ENCODE data around the gene NME8. TPM values are rescaled to one million over a fixed set of nuclear protein-coding genes. Genes with fewer than 3 reads are reported as not detected.

The NME8 gene
- total and polyA plus RNA-seq, 2 of the 4 experiments (the other 2 are of a cell fraction), result not detected

DNA sequence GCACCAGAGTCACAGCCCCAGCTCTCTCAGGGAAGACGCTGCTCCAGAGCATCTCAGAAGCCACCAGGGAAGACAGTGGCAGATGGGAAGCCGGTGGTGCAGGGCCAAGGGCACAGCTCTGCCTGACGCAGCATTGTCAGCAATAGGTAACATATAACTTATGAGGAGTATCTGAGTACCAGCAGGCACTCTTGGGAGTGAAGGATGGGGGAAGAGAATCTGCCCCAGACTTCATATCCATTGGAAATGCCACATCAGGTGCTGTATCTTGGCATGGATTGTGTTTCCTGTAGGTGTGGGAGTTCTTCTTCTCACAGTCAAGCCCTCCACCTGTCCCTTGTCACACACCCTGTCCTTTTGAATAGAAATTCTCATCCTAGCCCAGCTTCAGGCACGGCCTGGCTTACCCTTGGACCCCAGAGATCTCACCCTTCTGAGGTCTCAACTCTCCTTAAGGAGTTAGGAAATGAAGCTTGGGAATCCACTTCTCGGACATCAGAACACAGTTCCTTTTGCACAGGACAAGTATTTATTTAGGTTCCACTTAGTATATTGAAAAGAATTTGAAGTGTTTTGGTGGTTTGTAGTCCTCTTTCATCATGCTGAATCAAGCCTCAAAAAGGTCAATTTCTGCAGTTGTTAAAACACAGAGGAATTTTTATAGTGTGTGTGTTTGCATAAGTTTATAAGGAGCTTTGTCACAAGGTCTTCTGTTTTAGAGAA, 82.0 kb downstream of the NME8 start:
- in situ Hi-C loops (cut with MboI; ENCODE audit: low sequenced_read_pairs), result no loop called here
- Histone ChIP-seq H3K4me3 (ENCODE audit: insufficient read depth, low read depth, low read length) (no peak overlapping the region), H3K27ac (ENCODE audit: insufficient read depth, low read length) (no peak overlapping the region), H2BK20ac (ENCODE audit: low read depth, low read length) (no peak overlapping the region), H2BK5ac (ENCODE audit: low read depth, low read length, poor library complexity, severe bottlenecking) (no peak overlapping the region), H2BK120ac (ENCODE audit: low read depth, low read length) (no peak overlapping the region), H3K9me3 (ENCODE audit: control insufficient read depth, insufficient read depth, low read length) (peaks cover 4% of the 10 kb centered on the region; the same call in 1 of the 2 replicates), H3K18ac (ENCODE audit: low read depth, low read length) (no peak overlapping the region), H3K27me3 (ENCODE audit: control insufficient read depth, insufficient read depth, low read length) (no peaks in the 10 kb centered on the region), H2AK9ac (replicated peaks; ENCODE audit: low read depth, low read length, poor library complexity) (no peak overlapping the region), H3K9me1 (ENCODE audit: insufficient read depth, low read length) (no peaks in the 10 kb centered on the region), H3K56ac (ENCODE audit: extremely low read depth, insufficient read depth, low read length) (no peak overlapping the region), H2AK5ac (ENCODE audit: low read depth, low read length) (no peak overlapping the region), H3K23ac (ENCODE audit: low read depth, low read length) (no peak overlapping the region), H3K4me2 (ENCODE audit: low read depth, low read length) (no peak overlapping the region), H3K4me1 (ENCODE audit: control insufficient read depth, insufficient read depth, low read length) (no peaks in the 10 kb centered on the region), H3K4ac (ENCODE audit: low read depth, low read length) (no peak overlapping the region), H3K9ac (ENCODE audit: low read depth, low read length) (no peak overlapping the region), H4K5ac (ENCODE audit: low read depth, low read length) (no peak overlapping the region), H3K14ac (replicated peaks; ENCODE audit: low read depth, low read length) (no peak overlapping the region), H4K8ac (ENCODE audit: low read depth in 2 of 2, low read length in 2 of 2) (no peak overlapping the region), H2AFZ (replicated peaks; ENCODE audit: low read length, poor library complexity) (no peak overlapping the region), H4K20me1 (ENCODE audit: insufficient read depth, low read length) (no peaks in the 10 kb centered on the region), H3K36me3 (ENCODE audit: control insufficient read depth, insufficient read depth, low read length) (no peaks in the 10 kb centered on the region), H3K79me1 (ENCODE audit: low read depth in 1 of 2, low read length in 2 of 2) (no peaks in the 10 kb centered on the region), H4K91ac (ENCODE audit: insufficient read depth, low read depth, low read length) (no peak overlapping the region), H2BK15ac (ENCODE audit: low read depth, low read length) (no peak overlapping the region)
- WGBS, 2 experiments (ENCODE audit: extremely low coverage in 2 of 2, insufficient read length in 1 of 2), result 50% methylated on average over 1 of the region's 5 CpGs; no CpG with 5 or more reads in 1 of the 2 experiments
- ATAC-seq (ENCODE audit: low read depth) (no peak), DNase-seq (no peak)
- intact Hi-C loops (cut with micrococcal nuclease), result no loop called here
- POLR2A ChIA-PET (ENCODE audit: unreplicated experiment), result no interaction called here
- TF ChIP-seq, protein P1, sequence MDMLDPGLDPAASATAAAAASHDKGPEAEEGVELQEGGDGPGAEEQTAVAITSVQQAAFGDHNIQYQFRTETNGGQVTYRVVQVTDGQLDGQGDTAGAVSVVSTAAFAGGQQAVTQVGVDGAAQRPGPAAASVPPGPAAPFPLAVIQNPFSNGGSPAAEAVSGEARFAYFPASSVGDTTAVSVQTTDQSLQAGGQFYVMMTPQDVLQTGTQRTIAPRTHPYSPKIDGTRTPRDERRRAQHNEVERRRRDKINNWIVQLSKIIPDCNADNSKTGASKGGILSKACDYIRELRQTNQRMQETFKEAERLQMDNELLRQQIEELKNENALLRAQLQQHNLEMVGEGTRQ (IDR thresholded peaks at IDR 0.05; ENCODE audit: low read depth, low read length), result no peak
- TF ChIP-seq SMC3 (IDR thresholded peaks at IDR 0.05; ENCODE audit: low read depth, low read length), result no peak
- TF ChIP-seq, protein P2, sequence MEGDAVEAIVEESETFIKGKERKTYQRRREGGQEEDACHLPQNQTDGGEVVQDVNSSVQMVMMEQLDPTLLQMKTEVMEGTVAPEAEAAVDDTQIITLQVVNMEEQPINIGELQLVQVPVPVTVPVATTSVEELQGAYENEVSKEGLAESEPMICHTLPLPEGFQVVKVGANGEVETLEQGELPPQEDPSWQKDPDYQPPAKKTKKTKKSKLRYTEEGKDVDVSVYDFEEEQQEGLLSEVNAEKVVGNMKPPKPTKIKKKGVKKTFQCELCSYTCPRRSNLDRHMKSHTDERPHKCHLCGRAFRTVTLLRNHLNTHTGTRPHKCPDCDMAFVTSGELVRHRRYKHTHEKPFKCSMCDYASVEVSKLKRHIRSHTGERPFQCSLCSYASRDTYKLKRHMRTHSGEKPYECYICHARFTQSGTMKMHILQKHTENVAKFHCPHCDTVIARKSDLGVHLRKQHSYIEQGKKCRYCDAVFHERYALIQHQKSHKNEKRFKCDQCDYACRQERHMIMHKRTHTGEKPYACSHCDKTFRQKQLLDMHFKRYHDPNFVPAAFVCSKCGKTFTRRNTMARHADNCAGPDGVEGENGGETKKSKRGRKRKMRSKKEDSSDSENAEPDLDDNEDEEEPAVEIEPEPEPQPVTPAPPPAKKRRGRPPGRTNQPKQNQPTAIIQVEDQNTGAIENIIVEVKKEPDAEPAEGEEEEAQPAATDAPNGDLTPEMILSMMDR (conservative IDR thresholded peaks at IDR 0.05; ENCODE audit: low read depth, low read length), result no peak
- TF ChIP-seq CEBPB (IDR thresholded peaks at IDR 0.05; ENCODE audit: low read depth, low read length), result no peak
- no peak for TF ChIP-seq BHLHE40 (IDR thresholded peaks at IDR 0.05; ENCODE audit: low read depth, low read length)
- TF ChIP-seq, protein P3, sequence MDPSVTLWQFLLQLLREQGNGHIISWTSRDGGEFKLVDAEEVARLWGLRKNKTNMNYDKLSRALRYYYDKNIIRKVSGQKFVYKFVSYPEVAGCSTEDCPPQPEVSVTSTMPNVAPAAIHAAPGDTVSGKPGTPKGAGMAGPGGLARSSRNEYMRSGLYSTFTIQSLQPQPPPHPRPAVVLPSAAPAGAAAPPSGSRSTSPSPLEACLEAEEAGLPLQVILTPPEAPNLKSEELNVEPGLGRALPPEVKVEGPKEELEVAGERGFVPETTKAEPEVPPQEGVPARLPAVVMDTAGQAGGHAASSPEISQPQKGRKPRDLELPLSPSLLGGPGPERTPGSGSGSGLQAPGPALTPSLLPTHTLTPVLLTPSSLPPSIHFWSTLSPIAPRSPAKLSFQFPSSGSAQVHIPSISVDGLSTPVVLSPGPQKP (IDR thresholded peaks at IDR 0.05; ENCODE audit: borderline replicate concordance, low read depth, low read length), result no peak
- TF ChIP-seq MAFK (IDR thresholded peaks at IDR 0.05; ENCODE audit: low read depth, low read length), result no peak
- no peak for TF ChIP-seq CHD1 (IDR thresholded peaks at IDR 0.05; ENCODE audit: low read depth, low read length)
- no peak for TF ChIP-seq FOS (IDR thresholded peaks at IDR 0.05; ENCODE audit: low read depth, low read length)
- TF ChIP-seq RCOR1 (IDR thresholded peaks at IDR 0.05; ENCODE audit: insufficient replicate concordance, low read length), result no peak
- TF ChIP-seq RAD21 (IDR thresholded peaks at IDR 0.05; ENCODE audit: low read length), result no peak
- no peak for TF ChIP-seq MXI1 (IDR thresholded peaks at IDR 0.05; ENCODE audit: borderline replicate concordance, low read depth, low read length)
- no peak for TF ChIP-seq NFE2L2 (IDR thresholded peaks at IDR 0.05; ENCODE audit: low read depth, low read length)
- no peak for TF ChIP-seq RFX5 (IDR thresholded peaks at IDR 0.05; ENCODE audit: low read depth, low read length)
- no peak for TF ChIP-seq POLR2A (IDR thresholded peaks at IDR 0.05; ENCODE audit: low read depth, low read length)
- TF ChIP-seq MAZ (IDR thresholded peaks at IDR 0.05; ENCODE audit: borderline replicate concordance, low read depth, low read length), result no peak
- CTCF ChIA-PET, result no interaction called here
- dilution Hi-C loops (cut with HindIII; ENCODE audit: low sequenced_read_pairs, unreplicated experiment), result no loop called here
- no TSS peak for BruUV-seq (replicated peaks)

All from IMR-90 (cell line).